GM19455 (cell line): Measurements from ENCODE around the gene HIVEP2.

Experiments used
- ATAC-seq: cut with Tn5 transposase; IDR thresholded peaks from one replicate; pipeline ENCODE4 v1.9.1; 2021; ENCODE audit not compliant: unreplicated experiment

The HIVEP2 gene

GRCh38 chr6:142918339-142919042 is 26.5 kb downstream of the HIVEP2 start:
- ATAC-seq, result no peak

- no peak for ATAC-seq
Measured at GRCh38 chr6:142916881-142917280, 28.1 kb downstream of the HIVEP2 start.

GRCh38 chr6:142914937-142915697 is 29.9 kb downstream of the HIVEP2 start:
- no peak for ATAC-seq

GRCh38 chr6:142914369-142914768 is 30.6 kb downstream of the HIVEP2 start:
- no peak for ATAC-seq

- ATAC-seq, result peak; percentile 97
Measured at GRCh38 chr6:142913511-142914047, 31.4 kb downstream of the HIVEP2 start.

- peak; percentile 79 for ATAC-seq
Measured at GRCh38 chr6:142913036-142913510, 31.9 kb downstream of the HIVEP2 start.

- no peak for ATAC-seq
Measured at GRCh38 chr6:142912125-142912524, 32.9 kb downstream of the HIVEP2 start.

- ATAC-seq, result no peak
Measured at GRCh38 chr6:142911430-142911829, 33.5 kb downstream of the HIVEP2 start.

GRCh38 chr6:142909686-142910085 is 35.3 kb downstream of the HIVEP2 start:
- ATAC-seq, result no peak

- no peak for ATAC-seq
Measured at GRCh38 chr6:142908235-142908634, 36.7 kb downstream of the HIVEP2 start.

GRCh38 chr6:142907544-142907943 is 37.4 kb downstream of the HIVEP2 start:
- peak; percentile 13 for ATAC-seq

GRCh38 chr6:142906945-142907470 is 38.0 kb downstream of the HIVEP2 start:
- peak; percentile 82 for ATAC-seq

- no peak for ATAC-seq
Measured at GRCh38 chr6:142903812-142904211, 41.2 kb downstream of the HIVEP2 start.

- peak; percentile 46 for ATAC-seq
Measured at GRCh38 chr6:142902636-142903053, 42.3 kb downstream of the HIVEP2 start.

- ATAC-seq, result no peak
Measured at GRCh38 chr6:142901611-142902010, 43.4 kb downstream of the HIVEP2 start.

GRCh38 chr6:142900227-142900971 is 44.6 kb downstream of the HIVEP2 start:
- no peak for ATAC-seq

- ATAC-seq, result no peak
Measured at GRCh38 chr6:142898927-142899895, 45.8 kb downstream of the HIVEP2 start.

GRCh38 chr6:142897659-142898058 is 47.3 kb downstream of the HIVEP2 start:
- ATAC-seq, result no peak

GRCh38 chr6:142896732-142897131 is 48.2 kb downstream of the HIVEP2 start:
- ATAC-seq, result no peak

- ATAC-seq, result no peak
Measured at GRCh38 chr6:142893088-142893487, 51.9 kb downstream of the HIVEP2 start.
